UCSD-AML1 (cell line): ENCODE measurements around the gene PLPP3.

Source experiments
- DNase-seq: peaks from one replicate; lab custom pipeline; 2025; ENCODE audit not compliant: unreplicated experiment; lab: John Stamatoyannopoulos, UW

The PLPP3 gene

DNA sequence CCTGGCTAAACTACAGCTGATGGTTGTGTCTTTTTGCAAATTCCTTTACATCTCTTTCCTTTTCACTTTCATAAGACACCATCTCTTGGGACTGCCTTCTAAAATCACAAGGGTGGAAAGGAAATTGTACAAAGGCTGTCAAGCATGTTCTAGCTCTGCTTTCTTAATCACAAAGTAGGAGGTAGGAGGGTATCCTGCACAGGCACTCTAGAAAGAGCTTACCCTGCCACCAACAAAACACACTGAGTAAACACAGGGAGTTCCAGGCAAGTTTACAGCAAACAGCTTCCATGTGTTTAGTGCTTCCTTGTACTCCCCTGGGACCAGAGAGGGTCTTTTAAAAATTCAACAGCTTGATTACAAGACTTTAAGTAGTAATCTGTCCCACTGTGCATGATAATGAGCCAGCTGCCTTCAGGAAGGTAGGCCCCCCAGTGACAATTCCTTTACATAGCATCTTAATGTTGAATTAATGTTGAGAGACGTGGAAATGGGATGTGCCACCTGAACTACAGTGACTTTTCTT lies 2.4 kb downstream of the PLPP3 start:
- no peak for DNase-seq

- no peak for DNase-seq
These were observed 3.5 kb downstream of the PLPP3 start for GRCh38 chr1:56575865-56576264.

GRCh38 chr1:56574794-56575193 lies 4.6 kb downstream of the PLPP3 start:
- no peak for DNase-seq

DNA sequence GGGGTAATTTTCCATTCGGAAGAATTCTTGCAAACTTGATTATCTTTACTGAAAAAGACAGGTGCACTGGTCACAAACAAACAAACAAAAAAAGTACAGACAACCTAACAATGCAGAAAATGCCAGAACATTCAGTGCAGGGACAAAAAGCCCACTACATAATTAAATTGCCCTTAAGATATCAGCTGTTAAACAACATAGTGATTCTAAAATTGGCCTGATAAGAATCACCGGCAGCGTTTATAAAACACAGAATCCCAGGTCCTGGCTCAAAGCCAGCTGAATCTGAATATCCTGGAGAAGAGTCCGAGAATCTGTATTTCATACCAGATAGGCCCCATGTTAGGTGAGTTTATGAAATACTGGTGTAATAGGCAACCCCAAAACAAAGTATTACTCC lies 6.1 kb downstream of the PLPP3 start:
- DNase-seq, result no peak

- DNase-seq, result no peak
These were observed 6.9 kb downstream of the PLPP3 start for GRCh38 chr1:56572334-56573050.

GRCh38 chr1:56571448-56571847 lies 7.9 kb downstream of the PLPP3 start:
- no peak for DNase-seq

DNA sequence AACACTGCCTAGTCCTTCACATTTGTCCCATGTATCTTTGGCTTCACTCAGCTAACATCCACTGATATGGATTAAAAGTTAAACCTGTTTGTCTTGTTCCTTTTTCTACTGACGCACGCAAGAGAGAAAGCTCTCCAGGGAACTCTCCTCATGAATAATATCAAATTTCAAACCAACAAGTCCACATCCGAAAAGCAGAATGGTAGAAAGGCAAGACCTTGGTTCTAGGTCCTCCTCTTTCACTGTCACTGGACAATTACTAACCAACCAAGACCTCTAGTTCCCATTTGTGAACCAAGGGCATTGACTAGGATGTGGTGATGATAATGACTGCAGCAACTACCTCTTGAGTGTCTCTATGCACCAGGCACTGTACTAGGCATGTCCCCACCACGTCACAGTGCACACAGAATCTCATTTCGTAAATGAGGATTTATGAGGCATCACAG lies 8.4 kb downstream of the PLPP3 start:
- DNase-seq, result no peak

- no peak for DNase-seq
These were observed 9.7 kb downstream of the PLPP3 start for GRCh38 chr1:56569661-56570060.

DNA sequence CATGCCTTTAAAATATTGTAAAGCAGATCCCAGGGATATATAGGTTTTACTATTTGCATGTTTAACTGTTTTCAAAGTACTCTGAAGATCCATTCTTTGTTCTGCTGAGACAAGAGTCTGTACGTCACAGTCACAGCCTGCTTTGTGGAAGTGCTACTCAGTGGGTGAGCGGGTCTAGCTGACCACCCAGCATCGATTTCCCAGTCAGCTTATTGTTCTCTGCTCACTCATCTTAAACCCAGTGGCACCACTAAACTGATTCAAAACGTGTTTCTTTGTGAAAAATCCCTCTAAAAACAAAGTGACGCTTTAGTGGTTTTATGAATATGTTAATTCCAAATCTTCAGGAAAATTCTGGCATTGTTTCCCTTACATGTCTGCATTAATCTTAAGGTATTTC lies 12.4 kb downstream of the PLPP3 start:
- DNase-seq, result no peak

- DNase-seq, result no peak
These were observed 13.2 kb downstream of the PLPP3 start for GRCh38 chr1:56566061-56566744.

DNA sequence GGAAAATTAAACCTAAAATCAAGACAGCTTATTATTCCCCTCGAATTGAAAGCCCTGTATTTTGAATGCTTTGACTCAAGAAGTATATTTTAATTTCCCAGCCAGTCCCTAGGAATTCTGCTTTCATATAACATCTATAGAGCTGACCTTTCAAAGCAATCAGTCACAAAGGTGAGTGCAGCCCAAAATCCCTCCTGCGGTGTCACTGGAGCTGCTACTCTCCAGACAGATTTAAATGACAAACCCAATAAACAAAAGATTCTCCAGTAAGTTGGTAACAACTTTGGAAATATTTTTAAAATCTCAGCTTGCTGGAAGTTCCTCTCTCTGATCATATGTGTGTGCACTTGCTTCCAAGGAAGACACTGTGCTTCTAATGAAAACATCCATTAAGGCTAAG lies 14.7 kb downstream of the PLPP3 start:
- no peak for DNase-seq

DNA sequence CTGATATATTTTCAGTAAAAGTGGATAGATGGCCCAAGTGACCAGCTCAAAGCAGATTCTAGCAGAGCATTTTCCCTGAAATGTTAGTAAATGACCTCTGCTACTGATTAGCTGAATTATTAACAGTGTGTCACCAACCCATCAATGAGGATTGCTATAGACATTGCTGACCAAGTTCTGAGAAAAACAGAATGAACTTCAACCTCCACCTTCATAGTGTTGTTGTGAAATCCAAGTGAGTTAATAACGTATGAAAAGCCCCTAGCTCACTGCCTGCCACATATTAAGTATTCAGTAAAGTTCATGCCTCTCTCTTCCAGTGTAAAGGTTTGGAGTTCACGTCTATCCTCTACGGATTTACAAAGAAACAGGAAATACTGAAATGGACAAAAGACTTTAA lies 15.8 kb downstream of the PLPP3 start:
- DNase-seq, result no peak

DNA sequence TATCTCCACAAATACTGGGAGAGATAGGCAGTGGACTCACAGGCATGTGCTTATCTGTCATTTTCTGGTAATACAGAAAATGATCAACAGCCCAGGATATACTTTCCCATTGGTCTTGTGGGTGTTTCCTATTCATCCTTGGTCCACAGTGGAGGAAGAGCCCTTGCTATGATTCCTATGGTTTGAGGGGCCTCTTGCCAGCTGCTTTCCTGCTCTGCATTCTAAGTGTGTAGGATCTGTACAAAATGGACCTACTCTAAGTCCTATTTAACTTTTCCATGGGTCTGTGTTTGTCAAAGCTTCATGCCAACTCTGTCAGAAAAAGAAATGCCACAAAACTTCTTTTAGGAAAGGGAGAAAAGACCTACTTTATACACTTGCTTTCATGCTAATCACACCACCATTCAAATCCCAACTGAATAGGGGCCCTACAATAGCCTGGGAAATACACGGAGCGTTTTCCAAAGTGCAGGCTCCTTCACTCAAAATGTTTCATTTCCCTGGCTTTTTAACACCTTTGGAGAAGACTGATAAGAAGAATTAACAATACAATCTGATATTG lies 16.4 kb downstream of the PLPP3 start:
- no peak for DNase-seq

GRCh38 chr1:56561227-56562019 lies 17.9 kb downstream of the PLPP3 start:
- DNase-seq, result no peak

GRCh38 chr1:56557746-56558145 lies 21.6 kb downstream of the PLPP3 start:
- DNase-seq, result no peak

DNA sequence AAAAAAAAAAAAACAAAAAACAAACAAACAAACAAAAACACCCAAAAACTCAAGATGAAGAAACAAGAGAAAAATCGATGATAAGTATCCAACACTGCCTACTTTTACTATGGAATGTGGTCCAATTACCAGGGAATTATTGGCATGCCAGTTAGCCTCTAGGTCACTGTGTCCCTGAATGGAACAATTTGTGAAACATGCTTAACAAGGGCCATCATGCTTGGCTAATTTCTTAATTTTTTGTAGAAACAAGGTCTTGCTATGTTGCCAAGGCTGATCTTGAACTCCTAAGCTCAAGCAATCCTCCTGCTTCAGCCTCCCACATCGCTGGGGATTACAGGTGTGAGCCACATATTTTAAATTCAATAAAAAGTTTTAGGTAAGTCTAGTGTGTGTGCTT lies 23.9 kb downstream of the PLPP3 start:
- DNase-seq, result no peak

GRCh38 chr1:56553046-56553445 lies 26.3 kb downstream of the PLPP3 start:
- no peak for DNase-seq

DNA sequence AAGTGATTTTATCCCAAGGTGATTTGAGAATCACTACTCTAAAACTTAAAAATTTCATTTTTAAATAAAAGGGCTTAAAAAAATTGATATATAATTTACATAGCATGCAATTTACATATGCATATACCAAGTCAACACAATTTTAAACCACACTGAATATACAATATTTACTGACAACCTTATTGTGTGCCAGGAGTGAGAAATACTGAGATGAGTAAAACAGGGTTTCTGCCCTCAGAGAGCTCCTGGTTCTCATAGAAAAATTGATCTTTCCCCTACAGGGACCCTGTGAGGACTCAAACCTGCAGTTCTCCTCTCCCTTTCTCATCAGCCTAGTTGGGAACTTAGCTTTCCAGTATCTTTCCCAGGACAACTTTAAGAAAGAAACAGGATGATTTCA lies 27.0 kb downstream of the PLPP3 start:
- no peak for DNase-seq

DNA sequence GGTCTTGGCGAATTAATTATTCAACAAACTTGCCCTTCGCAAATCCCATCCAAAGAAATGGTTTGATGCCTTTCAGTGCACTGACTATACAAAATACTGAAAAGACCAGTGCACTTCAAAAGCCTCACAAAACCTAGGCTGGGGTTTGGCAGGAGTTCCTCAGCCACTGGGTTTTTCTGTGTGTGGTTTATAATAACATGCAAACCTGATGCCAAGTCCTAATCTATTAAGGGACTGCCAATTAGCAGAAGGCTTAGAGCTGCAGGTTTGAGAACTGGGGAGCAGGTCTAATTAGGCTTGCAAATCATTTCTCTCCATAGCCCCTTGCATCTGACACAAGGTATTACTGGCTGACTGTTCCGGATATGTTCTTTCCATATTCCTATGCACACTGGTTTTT lies 27.7 kb downstream of the PLPP3 start:
- no peak for DNase-seq

GRCh38 chr1:56550859-56551188 lies 28.5 kb downstream of the PLPP3 start:
- DNase-seq, result no peak

- DNase-seq, result no peak
These were observed 29.1 kb downstream of the PLPP3 start for GRCh38 chr1:56550138-56550858.
